HG02678 (cell line): ENCODE measurements around the gene SEPTIN5.

Source experiments
- ATAC-seq: cut with Tn5 transposase; IDR thresholded peaks from one replicate; pipeline ENCODE4 v1.9.1; 2021; ENCODE audit warnings: mild to moderate bottlenecking, moderate library complexity; ENCODE audit not compliant: unreplicated experiment

The SEPTIN5 gene

GRCh38 chr22:19769393-19769715 lies 55.1 kb downstream of the SEPTIN5 start:
- ATAC-seq: no peak

- no peak for ATAC-seq
Observed at GRCh38 chr22:19770349-19771220, 56.3 kb downstream of the SEPTIN5 start.

GRCh38 chr22:19772422-19772672 lies 58.0 kb downstream of the SEPTIN5 start:
- no peak for ATAC-seq
